H7 (cell line): ENCODE measurements around the gene ILKAP. TPM values are rescaled to one million over a fixed set of nuclear protein-coding genes. Genes with fewer than 3 reads are reported as not detected.
"Not testable (repeated sequence)": the region's sequence is repeated elsewhere in the genome, so short reads cannot be mapped to it uniquely, and the experiment has no call there.

Experiments used
- DNase-seq: peaks from one replicate; pipeline ENCODE4 v3.0.0; 2012
- H3K27me3 ChIP-seq: 2 replicates; pipeline ENCODE4 v1.6.0; 2011; ENCODE audit warnings: mild to moderate bottlenecking, low read length; ENCODE audit not compliant: control insufficient read depth, insufficient read depth
- H3K36me3 ChIP-seq: replicated peaks from 2 replicates; pipeline ENCODE4 v1.5.1; 2011; ENCODE audit warnings: low read length; ENCODE audit not compliant: control insufficient read depth, insufficient read depth
- H3K4me3 ChIP-seq: 2 replicates; pipeline ENCODE4 v1.5.1; 2011; ENCODE audit warnings: low read depth, mild to moderate bottlenecking, control low read depth, low read length, moderate library complexity; ENCODE audit not compliant: insufficient read depth
- total RNA-seq: library from RNA; depleted of rRNA; stranded (reverse); fragments of >200 nt; shearing (Covaris generic); gene quantifications from 2 replicates; pipeline ENCODE4 v1.2.3, GENCODE V29; 2014

The ILKAP gene
- total RNA-seq, 1 experiment from 2014 or later, result 12.8 TPM

GRCh38 chr2:238190445-238190844 lies 13.1 kb downstream of the ILKAP start:
- no peak for DNase-seq
- Histone ChIP-seq H3K27me3 (no peaks in the 10 kb centered on the region), H3K4me3 (no peak overlapping the region), H3K36me3 (peaks cover 25% of the 10 kb centered on the region)

- peaks cover 28% of the 10 kb centered on the region for H3K36me3 ChIP-seq
- H3K4me3 ChIP-seq, result no peak overlapping the region
- DNase-seq, result no peak
- no peaks in the 10 kb centered on the region for H3K27me3 ChIP-seq
Measured at GRCh38 chr2:238187618-238188548, 15.6 kb downstream of the ILKAP start.

- Histone ChIP-seq H3K36me3 (peaks cover 38% of the 10 kb centered on the region), H3K4me3 (no peak overlapping the region), H3K27me3 (no peaks in the 10 kb centered on the region)
- DNase-seq, result no peak
Measured at GRCh38 chr2:238183821-238184220, 19.7 kb downstream of the ILKAP start.

GRCh38 chr2:238182362-238182761 lies 21.1 kb downstream of the ILKAP start:
- no peak for DNase-seq
- peaks cover 30% of the 10 kb centered on the region for H3K36me3 ChIP-seq
- H3K27me3 ChIP-seq, result no peaks in the 10 kb centered on the region
- no peak overlapping the region for H3K4me3 ChIP-seq

GRCh38 chr2:238180554-238180953 lies 22.9 kb downstream of the ILKAP start:
- Histone ChIP-seq H3K36me3 (peaks cover 27% of the 10 kb centered on the region), H3K27me3 (no peaks in the 10 kb centered on the region), H3K4me3 (no peak overlapping the region)
- no peak for DNase-seq

GRCh38 chr2:238176613-238177012 lies 26.9 kb downstream of the ILKAP start:
- H3K36me3 ChIP-seq, result peaks cover 13% of the 10 kb centered on the region

GRCh38 chr2:238174701-238175100 lies 28.8 kb downstream of the ILKAP start:
- Histone ChIP-seq H3K27me3 (no peaks in the 10 kb centered on the region), H3K4me3 (no peak overlapping the region), H3K36me3 (peaks cover 9% of the 10 kb centered on the region)
- DNase-seq, result no peak

More at GRCh38 chr2:238176613-238177012, 26.9 kb downstream of the ILKAP start:
- no peak for DNase-seq
- Histone ChIP-seq H3K4me3 (no peak overlapping the region), H3K27me3 (no peaks in the 10 kb centered on the region)

- DNase-seq, result no peak
- no peak overlapping the region for H3K4me3 ChIP-seq
- H3K27me3 ChIP-seq, result no peaks in the 10 kb centered on the region
- peaks cover 7% of the 10 kb centered on the region for H3K36me3 ChIP-seq
Measured at GRCh38 chr2:238174291-238174690, 29.2 kb downstream of the ILKAP start.

GRCh38 chr2:238173692-238174091 lies 29.8 kb downstream of the ILKAP start:
- Histone ChIP-seq H3K27me3 (no peaks in the 10 kb centered on the region), H3K4me3 (no peak overlapping the region), H3K36me3 (peaks cover 7% of the 10 kb centered on the region)
- peak; percentile 71 for DNase-seq

GRCh38 chr2:238172439-238172838 lies 31.1 kb downstream of the ILKAP start:
- Histone ChIP-seq H3K4me3 (no peak overlapping the region), H3K27me3 (no peaks in the 10 kb centered on the region), H3K36me3 (peaks cover 6% of the 10 kb centered on the region)
- no peak for DNase-seq

GRCh38 chr2:238171575-238172187 lies 31.8 kb downstream of the ILKAP start:
- Histone ChIP-seq H3K4me3 (no peak overlapping the region), H3K27me3 (no peaks in the 10 kb centered on the region), H3K36me3 (peaks cover 4% of the 10 kb centered on the region)
- no peak for DNase-seq

GRCh38 chr2:238171072-238171431 lies 32.4 kb downstream of the ILKAP start:
- not testable (repeated sequence) for H3K27me3 ChIP-seq, DNase-seq, H3K36me3 ChIP-seq, H3K4me3 ChIP-seq

- no peak overlapping the region for H3K4me3 ChIP-seq
- DNase-seq, result no peak
- no peaks in the 10 kb centered on the region for H3K27me3 ChIP-seq
- H3K36me3 ChIP-seq, result peaks cover 4% of the 10 kb centered on the region
Measured at GRCh38 chr2:238170386-238171071, 33.0 kb downstream of the ILKAP start.

GRCh38 chr2:238169708-238170251 lies 33.7 kb downstream of the ILKAP start:
- Histone ChIP-seq H3K27me3 (no peaks in the 10 kb centered on the region), H3K4me3 (no peak overlapping the region), H3K36me3 (peaks cover 4% of the 10 kb centered on the region)
- no peak for DNase-seq
